ENCODE results near the gene SP6. TPM values are rescaled to one million over a fixed set of nuclear protein-coding genes. Genes with fewer than 3 reads are reported as not detected.
A peak's percentile ranks its signal among the peaks of the same experiment; 100 is the strongest.

Gene SP6
- total RNA-seq, 1 experiment from 2014 or later: 3.1 TPM

DNA sequence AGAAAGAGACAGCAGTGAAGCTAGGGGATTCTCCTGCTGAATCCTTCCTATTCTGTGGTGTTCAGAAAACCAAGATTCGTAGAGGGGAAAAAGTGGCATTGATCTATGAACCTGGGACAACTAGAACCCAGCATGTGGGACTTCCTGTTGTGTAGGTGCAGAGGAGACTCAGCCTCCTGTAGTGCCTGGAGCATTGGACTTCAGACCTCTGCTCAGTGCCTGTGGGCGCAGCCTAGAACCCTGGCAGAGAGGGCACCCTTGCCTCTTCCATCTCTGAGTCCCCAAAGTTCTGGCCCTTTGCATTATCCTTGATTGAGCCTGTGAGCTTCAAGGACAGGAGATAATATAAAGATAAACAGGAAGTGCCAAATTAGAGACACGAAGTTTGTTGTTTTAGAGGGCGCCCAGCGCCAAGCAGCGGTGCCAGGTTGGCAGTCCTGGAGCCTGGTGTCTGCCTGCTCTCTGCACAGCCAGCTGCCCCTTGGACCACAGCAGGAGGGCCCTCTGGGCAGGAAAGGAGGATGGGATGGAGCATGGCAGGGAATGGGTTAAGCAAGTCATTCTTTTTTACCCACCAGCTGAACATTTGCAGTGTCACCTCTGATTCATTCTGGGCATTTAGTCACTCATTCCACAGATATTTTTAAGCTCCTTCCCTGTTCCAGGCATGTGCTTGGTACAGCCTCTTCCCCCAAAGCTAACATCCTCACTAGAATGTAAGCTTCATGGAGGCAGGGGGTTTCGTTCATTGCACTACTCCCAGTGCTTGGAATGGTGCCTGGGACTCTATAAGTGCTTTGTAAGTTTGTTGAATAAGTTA lies 11.9 kb upstream of the SP6 start:
- Histone ChIP-seq H3K79me2 (ENCODE audit: low read length) (no peaks in the 10 kb centered on the region), H2AFZ (ENCODE audit: low read length) (peak overlapping the region; percentile 59), H4K20me1 (ENCODE audit: low read length) (no peaks in the 10 kb centered on the region), H3K9me3 (ENCODE audit: low read length) (no peaks in the 10 kb centered on the region), H3K4me1 (ENCODE audit: insufficient read depth, low read length) (peaks cover 28% of the 10 kb centered on the region), H3K27ac (ENCODE audit: low read length) (peak overlapping the region; percentile 42), H3K9ac (ENCODE audit: low read length) (no peak overlapping the region), H3F3A (ENCODE audit: low read length, unreplicated experiment) (peaks cover 6% of the 10 kb centered on the region), H3K4me2 (ENCODE audit: low read length) (peak overlapping the region; percentile 42), H3K9me2 (replicated peaks; ENCODE audit: low read length) (no peaks in the 10 kb centered on the region), H3K36me3 (ENCODE audit: low read depth, low read length) (no peaks in the 10 kb centered on the region), H3K27me3 (ENCODE audit: low read length) (no peaks in the 10 kb centered on the region), H3K4me3 (ENCODE audit: low read length) (no peak overlapping the region)
- ATAC-seq (peak; percentile 73), DNase-seq (peak; percentile 93)
- ChIA-PET POLR2A (ENCODE audit: unreplicated experiment) (interaction anchor here (0.6 kb wide), 2 partner anchors 33 to 144 kb away, joined by 3 read pairs; partner anchors contain the start of gene SP2), CTCF (interaction anchor here (0.5 to 0.8 kb wide), 2 partner anchors 12 to 108 kb away, joined by 4 to 7 read pairs; partner anchors contain the start of genes CDK5RAP3 and SP6)
- no TSS peak for BruUV-seq (replicated peaks)
- intact Hi-C loops (cut with micrococcal nuclease): no loop called here
- TF ChIP-seq, protein P1, sequence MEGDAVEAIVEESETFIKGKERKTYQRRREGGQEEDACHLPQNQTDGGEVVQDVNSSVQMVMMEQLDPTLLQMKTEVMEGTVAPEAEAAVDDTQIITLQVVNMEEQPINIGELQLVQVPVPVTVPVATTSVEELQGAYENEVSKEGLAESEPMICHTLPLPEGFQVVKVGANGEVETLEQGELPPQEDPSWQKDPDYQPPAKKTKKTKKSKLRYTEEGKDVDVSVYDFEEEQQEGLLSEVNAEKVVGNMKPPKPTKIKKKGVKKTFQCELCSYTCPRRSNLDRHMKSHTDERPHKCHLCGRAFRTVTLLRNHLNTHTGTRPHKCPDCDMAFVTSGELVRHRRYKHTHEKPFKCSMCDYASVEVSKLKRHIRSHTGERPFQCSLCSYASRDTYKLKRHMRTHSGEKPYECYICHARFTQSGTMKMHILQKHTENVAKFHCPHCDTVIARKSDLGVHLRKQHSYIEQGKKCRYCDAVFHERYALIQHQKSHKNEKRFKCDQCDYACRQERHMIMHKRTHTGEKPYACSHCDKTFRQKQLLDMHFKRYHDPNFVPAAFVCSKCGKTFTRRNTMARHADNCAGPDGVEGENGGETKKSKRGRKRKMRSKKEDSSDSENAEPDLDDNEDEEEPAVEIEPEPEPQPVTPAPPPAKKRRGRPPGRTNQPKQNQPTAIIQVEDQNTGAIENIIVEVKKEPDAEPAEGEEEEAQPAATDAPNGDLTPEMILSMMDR (conservative IDR thresholded peaks at IDR 0.05; ENCODE audit: low read depth, low read length): no peak
- TF ChIP-seq EZH2phosphoT487 (IDR thresholded peaks at IDR 0.05; ENCODE audit: borderline replicate concordance, low read length): no peak
- no peak for TF ChIP-seq EZH2 (IDR thresholded peaks at IDR 0.05; ENCODE audit: low read length, unreplicated experiment)

DNA sequence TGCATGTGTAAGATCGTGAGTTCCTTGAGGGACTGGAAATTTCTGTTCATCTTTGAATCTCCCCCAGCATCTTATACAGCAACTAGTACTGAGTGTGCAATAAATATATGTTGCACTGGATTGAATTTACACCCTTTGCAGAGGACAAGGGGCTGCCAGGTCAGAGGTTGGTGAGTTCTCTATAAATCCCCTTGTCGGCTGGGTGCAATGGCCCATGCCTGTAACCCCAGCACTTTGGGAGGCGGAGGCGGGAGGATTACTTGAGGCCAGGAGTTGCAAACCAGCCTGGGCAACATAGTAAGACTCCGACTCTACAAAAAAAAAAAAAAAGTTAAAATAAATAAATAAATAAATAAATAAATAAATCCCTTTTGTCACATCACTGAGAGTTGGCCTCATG lies 9.4 kb upstream of the SP6 start:
- intact Hi-C loops (cut with micrococcal nuclease): no loop called here
- peaks cover 26% of the 10 kb centered on the region for H3K4me1 ChIP-seq (ENCODE audit: insufficient read depth, low read length)
- no peaks in the 10 kb centered on the region for H3K9me2 ChIP-seq (replicated peaks; ENCODE audit: low read length)
- peaks cover 6% of the 10 kb centered on the region for H3F3A ChIP-seq (ENCODE audit: low read length, unreplicated experiment)
- H3K9me3 ChIP-seq (ENCODE audit: low read length): no peaks in the 10 kb centered on the region
- BruUV-seq (replicated peaks): no TSS peak
- TF ChIP-seq EZH2phosphoT487 (IDR thresholded peaks at IDR 0.05; ENCODE audit: borderline replicate concordance, low read length) (no peak), EZH2 (IDR thresholded peaks at IDR 0.05; ENCODE audit: low read length, unreplicated experiment) (no peak)
- TF ChIP-seq, protein P1 (conservative IDR thresholded peaks at IDR 0.05; ENCODE audit: low read depth, low read length): no peak
- H3K4me3 ChIP-seq (ENCODE audit: low read length): no peak overlapping the region
- H3K9ac ChIP-seq (ENCODE audit: low read length): no peak overlapping the region
- ATAC-seq (no peak), DNase-seq (no peak)
- no peaks in the 10 kb centered on the region for H3K27me3 ChIP-seq (ENCODE audit: low read length)
- ChIA-PET POLR2A (ENCODE audit: unreplicated experiment) (no interaction called here), CTCF (no interaction called here)
- no peaks in the 10 kb centered on the region for H3K36me3 ChIP-seq (ENCODE audit: low read depth, low read length)
- no peaks in the 10 kb centered on the region for H3K79me2 ChIP-seq (ENCODE audit: low read length)
- H3K27ac ChIP-seq (ENCODE audit: low read length): no peak overlapping the region
- H2AFZ ChIP-seq (ENCODE audit: low read length): no peak overlapping the region
- H3K4me2 ChIP-seq (ENCODE audit: low read length): no peak overlapping the region
- no peaks in the 10 kb centered on the region for H4K20me1 ChIP-seq (ENCODE audit: low read length)

Measured in PC-3 (cell line).